GM19099 (cell line): ENCODE data around the gene IFNA8.

ENCODE experiments used
- POLR2A ChIP-seq: IDR thresholded peaks from 3 replicates; pipeline ENCODE4 v1.6.1; 2011; ENCODE audit warnings: low read depth; ENCODE audit not compliant: insufficient read length; ENCODE audit errors: extremely low read depth

IFNA8 gene

GRCh38 chr9:21413624-21414023 is 4.7 kb downstream of the IFNA8 start:
- no peak for TF ChIP-seq POLR2A

GRCh38 chr9:21414220-21414940 is 5.5 kb downstream of the IFNA8 start:
- TF ChIP-seq POLR2A: no peak

GRCh38 chr9:21415493-21416267 is 6.8 kb downstream of the IFNA8 start:
- no peak for TF ChIP-seq POLR2A

- TF ChIP-seq POLR2A: no peak
Measured at GRCh38 chr9:21428235-21428634, 19.3 kb downstream of the IFNA8 start.

DNA sequence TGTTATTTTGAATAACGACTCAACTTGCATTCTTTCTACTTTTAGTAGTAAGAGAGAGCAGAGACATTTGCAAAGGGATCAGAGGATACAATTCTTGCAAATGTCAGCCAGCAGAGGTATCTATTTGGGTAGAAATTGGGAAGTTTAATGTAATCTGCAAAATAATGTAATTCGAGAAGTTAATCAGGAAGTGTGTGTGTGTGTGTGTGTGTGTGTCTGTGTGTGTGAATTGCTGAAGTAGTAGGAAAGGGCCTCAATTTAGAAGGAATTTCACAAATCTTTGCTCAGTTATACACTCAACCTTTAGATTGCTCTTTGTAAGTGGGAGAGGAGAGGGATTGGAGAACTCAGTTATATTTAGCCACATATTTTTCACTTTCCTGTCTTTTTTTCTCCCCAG is 20.3 kb downstream of the IFNA8 start:
- TF ChIP-seq POLR2A: no peak

- no peak for TF ChIP-seq POLR2A
Measured at GRCh38 chr9:21432672-21433425, 23.9 kb downstream of the IFNA8 start.

GRCh38 chr9:21434202-21435014 is 25.5 kb downstream of the IFNA8 start:
- TF ChIP-seq POLR2A: no peak

- no peak for TF ChIP-seq POLR2A
Measured at GRCh38 chr9:21440139-21440538, 31.2 kb downstream of the IFNA8 start, which contains the start of gene IFNA1. IFNA1 (plus strand) TSS chr9:21440439; CDS start chr9:21440508, 69 bp downstream.

GRCh38 chr9:21443849-21444625 is 35.1 kb downstream of the IFNA8 start:
- TF ChIP-seq POLR2A: no peak

DNA sequence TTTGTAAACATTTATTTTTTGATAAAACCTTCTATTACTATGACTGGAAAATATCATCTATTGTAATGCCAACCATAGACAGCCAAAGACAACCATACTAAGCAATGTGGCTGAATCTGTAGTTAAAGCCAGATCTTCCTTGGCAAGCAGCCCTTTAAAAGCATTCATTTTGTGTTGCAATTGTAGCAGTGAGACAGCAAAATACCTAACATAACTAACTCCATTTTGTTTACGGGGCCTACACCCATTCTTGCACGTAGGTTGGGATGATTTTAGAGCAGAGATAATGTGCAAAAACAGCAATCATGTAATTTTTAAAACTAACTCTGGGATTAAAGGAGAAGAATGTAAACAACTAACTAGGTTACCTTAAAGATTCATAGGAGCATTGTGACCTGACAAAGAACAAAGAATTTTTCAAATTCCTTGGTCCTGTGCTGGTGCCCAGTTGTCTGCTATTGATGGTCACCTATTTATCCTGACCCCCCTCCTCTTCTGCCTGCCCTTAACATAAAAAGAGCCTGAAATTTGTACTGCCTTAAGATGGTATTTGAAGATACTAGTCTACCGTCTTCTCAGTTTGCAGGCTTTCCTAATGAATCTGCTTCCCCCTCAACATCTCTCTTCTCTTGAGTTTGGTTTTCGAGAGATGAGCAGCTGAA is 41.9 kb downstream of the IFNA8 start:
- no peak for TF ChIP-seq POLR2A

GRCh38 chr9:21452681-21453080 is 43.8 kb downstream of the IFNA8 start:
- TF ChIP-seq POLR2A: no peak

DNA sequence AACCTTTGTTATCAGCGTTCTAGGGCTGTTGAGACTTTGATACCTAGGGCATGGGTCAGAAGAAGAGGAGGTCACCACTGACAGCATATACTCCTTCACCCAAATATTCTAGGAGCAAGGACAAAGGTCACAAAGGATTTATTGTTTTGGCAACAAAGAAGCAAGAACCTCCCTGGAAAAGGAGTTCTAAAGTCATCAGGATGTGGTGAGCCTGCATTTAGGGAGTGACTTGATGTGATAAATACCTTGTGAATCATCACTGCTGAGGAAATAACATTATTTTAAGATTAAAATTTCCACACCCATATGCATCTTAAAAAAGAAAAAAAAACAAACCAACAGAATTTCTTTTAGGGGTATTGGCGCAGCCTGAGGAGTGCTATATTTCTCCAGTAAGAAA is 45.2 kb downstream of the IFNA8 start:
- no peak for TF ChIP-seq POLR2A

- TF ChIP-seq POLR2A: no peak
Measured at GRCh38 chr9:21455320-21455719, 46.4 kb downstream of the IFNA8 start.
